CD14-positive monocyte (primary cell): Measurements from ENCODE around the gene PHLPP1. TPM values are rescaled to one million over a fixed set of nuclear protein-coding genes. Genes with fewer than 3 reads are reported as not detected.
A peak's percentile ranks its signal among the peaks of the same experiment; 100 is the strongest.

ENCODE experiments used
- DNase-seq, 3 donors: peaks; one replicate each; pipeline ENCODE4 v3.0.0-alpha.2; 2011 to 2022
- H2AFZ ChIP-seq: 2 replicates; pipeline ENCODE4 v1.6.0; 2012; ENCODE audit warnings: mild to moderate bottlenecking, low read depth, low read length, inconsistent platforms; ENCODE audit not compliant: insufficient read depth, poor library complexity, severe bottlenecking
- H3K27ac ChIP-seq, 2 donors: 1 replicate in 1 of 2; 2 replicates in 1 of 2; pipeline ENCODE4 v1.5.1; 2012 to 2013; ENCODE audit warnings: low read length in 2 of 2, control low read depth in 1 of 2, inconsistent platforms in 1 of 2, low read depth in 1 of 2, mild to moderate bottlenecking in 1 of 2
- H3K27me3 ChIP-seq, 2 donors: one replicate each; pipeline versions ENCODE4 v1.6.0 to v1.6.1; 2011 to 2013; ENCODE audit warnings: low read length in 2 of 2; ENCODE audit not compliant: control insufficient read depth in 2 of 2, insufficient read depth in 2 of 2
- H3K36me3 ChIP-seq, 2 donors: replicated peaks in 1 of 2; 1 replicate in 1 of 2; 2 replicates in 1 of 2; pipeline versions ENCODE4 v1.5.1 to v1.6.1; 2012 to 2013; ENCODE audit warnings: low read length in 2 of 2, control low read depth in 1 of 2, inconsistent platforms in 1 of 2, mild to moderate bottlenecking in 1 of 2; ENCODE audit not compliant: insufficient read depth in 2 of 2, control insufficient read depth in 1 of 2
- H3K4me1 ChIP-seq, 2 donors: 1 replicate in 1 of 2; 2 replicates in 1 of 2; pipeline versions ENCODE4 v1.5.1 to v1.6.1; 2012 to 2013; ENCODE audit warnings: low read length in 2 of 2, control low read depth in 1 of 2, inconsistent platforms in 1 of 2, mild to moderate bottlenecking in 1 of 2, moderate library complexity in 1 of 2; ENCODE audit not compliant: insufficient read depth in 2 of 2, control insufficient read depth in 1 of 2
- H3K4me2 ChIP-seq: replicated peaks from 2 replicates; pipeline ENCODE3; 2012; ENCODE audit warnings: low read length, moderate library complexity, mild to moderate bottlenecking; ENCODE audit not compliant: poor library complexity, severe bottlenecking; ENCODE audit errors: extremely low read depth
- H3K4me3 ChIP-seq, 3 experiments: fragments of 200-600 bp in 1 of 3; sonication (generic) in 1 of 3; replicated peaks in 1 of 3; 1 replicate in 2 of 3; 2 replicates in 1 of 3; pipeline ENCODE4 v1.5.1; 2011 to 2013; ENCODE audit warnings: low read length in 3 of 3, mild to moderate bottlenecking in 3 of 3, control low read depth in 2 of 3, low read depth in 2 of 3, inconsistent platforms in 1 of 3, moderate library complexity in 1 of 3
- H3K79me2 ChIP-seq: 2 replicates; pipeline ENCODE4 v1.6.0; 2012; ENCODE audit warnings: mild to moderate bottlenecking, control low read depth, inconsistent platforms, low read length, moderate library complexity; ENCODE audit not compliant: insufficient read depth
- H3K9ac ChIP-seq: 2 replicates; pipeline ENCODE4 v1.6.0; 2017; ENCODE audit warnings: low read length, mild to moderate bottlenecking; ENCODE audit not compliant: insufficient read depth, poor library complexity, severe bottlenecking
- H3K9me3 ChIP-seq, 2 donors: replicated peaks in 1 of 2; 1 replicate in 1 of 2; 2 replicates in 1 of 2; pipeline versions ENCODE4 v1.5.1 to v1.6.1; 2012 to 2013; ENCODE audit warnings: low read length in 2 of 2, control low read depth in 1 of 2; ENCODE audit not compliant: control insufficient read depth in 1 of 2, insufficient read depth in 1 of 2
- H4K20me1 ChIP-seq: 2 replicates; pipeline ENCODE4 v1.6.0; 2012; ENCODE audit warnings: mild to moderate bottlenecking, low read length, control low read depth, moderate library complexity; ENCODE audit not compliant: insufficient read depth
- H3K27ac Mint-ChIP-seq, 7 donors: one replicate each; pipeline ENCODE4 v1.8.0; 2020; ENCODE audit warnings: mild to moderate bottlenecking in 7 of 7, mixed read lengths in 7 of 7, moderate library complexity in 6 of 7, inconsistent platforms in 2 of 7
- H3K27me3 Mint-ChIP-seq, 3 donors: one replicate each; pipeline ENCODE4 v1.8.0; 2021 to 2022; ENCODE audit warnings: low read depth in 3 of 3, mild to moderate bottlenecking in 3 of 3, mixed read lengths in 3 of 3, moderate library complexity in 3 of 3, inconsistent platforms in 1 of 3
- H3K36me3 Mint-ChIP-seq, 2 donors: one replicate each; pipeline ENCODE4 v1.8.0; 2020; ENCODE audit warnings: mixed read lengths in 2 of 2, inconsistent platforms in 1 of 2, mild to moderate bottlenecking in 1 of 2
- H3K4me1 Mint-ChIP-seq: one replicate; pipeline ENCODE4 v1.8.0; 2020; ENCODE audit warnings: mild to moderate bottlenecking, mixed read lengths
- H3K4me3 Mint-ChIP-seq, 2 donors: one replicate each; pipeline ENCODE4 v1.8.0; 2020; ENCODE audit warnings: mild to moderate bottlenecking in 2 of 2, mixed read lengths in 2 of 2, moderate library complexity in 1 of 2
- H3K9me3 Mint-ChIP-seq, 7 donors: one replicate each; pipeline ENCODE4 v1.8.0; 2020 to 2022; ENCODE audit warnings: mixed read lengths in 7 of 7, mild to moderate bottlenecking in 6 of 7, moderate library complexity in 6 of 7, inconsistent platforms in 2 of 7
- WGBS: methylation state at CpG from one replicate; pipeline ENCODE4 v1.1.5; 2013; ENCODE audit warnings: missing lambda C conversion rate; ENCODE audit not compliant: insufficient coverage; 5-methylcytosine and 5-hydroxymethylcytosine counted together
- intact Hi-C, 2 donors: fragments of 100-400 bp; cut with micrococcal nuclease; formaldehyde crosslinking; loops; one replicate each; pipeline versions ENCODE4 v1.15.0 to v1.15.1; 2023
- polyA plus RNA-seq, 3 donors: library from polyadenylated mRNA; depleted of rRNA in 1 of 3; unstranded in 2 of 3; stranded (reverse) in 1 of 3; fragments of 300-500 nt in 2 of 3; fragments of >200 nt in 1 of 3; fragmentation: Illumina TruSeq in 2 of 3; gene quantifications; 1 replicate in 2 of 3; 2 replicates in 1 of 3; pipeline ENCODE4 v1.2.3, GENCODE V29; 2012 to 2021
- TF ChIP-seq, protein P1 (sequence below): fragments of 200-600 bp; IDR thresholded peaks from one replicate; pipeline ENCODE4 v1.8.0; 2022; ENCODE audit warnings: antibody characterized with exemption, mild to moderate bottlenecking

PHLPP1 gene
- polyA plus RNA-seq, 3 donors, result 0.04 to 2.0 (median 0.55) TPM

DNA sequence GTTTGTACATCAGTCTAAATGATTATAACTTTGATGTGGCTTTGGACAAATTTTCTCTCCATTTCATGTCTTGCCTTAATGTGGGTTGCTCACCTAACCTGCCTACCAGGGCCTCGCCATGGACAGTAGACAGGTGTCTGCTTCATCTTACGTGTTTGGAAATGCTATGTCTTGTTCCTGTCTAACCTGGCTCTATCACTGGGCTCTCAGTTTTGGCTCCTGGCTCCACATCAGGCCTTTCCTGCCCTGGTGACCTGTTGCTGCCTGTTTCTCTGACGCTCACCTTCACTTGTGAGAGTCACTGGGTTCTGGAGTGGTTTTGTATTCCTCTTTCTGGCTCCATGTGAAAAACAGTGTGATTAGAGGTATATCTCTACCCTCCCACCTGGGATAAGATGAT is 65.9 kb downstream of the PHLPP1 start:
- peaks cover 0 to 2% (median 2%) of the 10 kb centered on the region in 3 donors for H3K27me3 Mint-ChIP-seq
- 96% methylated on average over 2 of the region's 3 CpGs for WGBS
- Histone ChIP-seq H4K20me1 (peaks cover 5% of the 10 kb centered on the region), H2AFZ (no peak overlapping the region), H3K9ac (no peak overlapping the region), H3K4me1 (peaks cover 16 to 29% of the 10 kb centered on the region in 2 donors), H3K79me2 (peaks cover 41% of the 10 kb centered on the region), H3K36me3 (no peaks in the 10 kb centered on the region), H3K4me3 (no peak overlapping the region), H3K27ac (no peak overlapping the region), H3K27me3 (no peaks in the 10 kb centered on the region), H3K9me3 (no peaks in the 10 kb centered on the region), H3K4me2 (no peak overlapping the region)
- peaks cover 30% of the 10 kb centered on the region for H3K4me1 Mint-ChIP-seq
- H3K4me3 Mint-ChIP-seq, result no peak overlapping the region
- H3K27ac Mint-ChIP-seq, result peak overlapping the region in 1 of 7 donors; percentile 63
- intact Hi-C loops, result loop anchor here in 1 of 2 donors (10.0 kb wide), 1 partner anchor 66 kb away; the partner anchor contains the start of gene PHLPP1
- DNase-seq, result no peak
- TF ChIP-seq, protein P1, sequence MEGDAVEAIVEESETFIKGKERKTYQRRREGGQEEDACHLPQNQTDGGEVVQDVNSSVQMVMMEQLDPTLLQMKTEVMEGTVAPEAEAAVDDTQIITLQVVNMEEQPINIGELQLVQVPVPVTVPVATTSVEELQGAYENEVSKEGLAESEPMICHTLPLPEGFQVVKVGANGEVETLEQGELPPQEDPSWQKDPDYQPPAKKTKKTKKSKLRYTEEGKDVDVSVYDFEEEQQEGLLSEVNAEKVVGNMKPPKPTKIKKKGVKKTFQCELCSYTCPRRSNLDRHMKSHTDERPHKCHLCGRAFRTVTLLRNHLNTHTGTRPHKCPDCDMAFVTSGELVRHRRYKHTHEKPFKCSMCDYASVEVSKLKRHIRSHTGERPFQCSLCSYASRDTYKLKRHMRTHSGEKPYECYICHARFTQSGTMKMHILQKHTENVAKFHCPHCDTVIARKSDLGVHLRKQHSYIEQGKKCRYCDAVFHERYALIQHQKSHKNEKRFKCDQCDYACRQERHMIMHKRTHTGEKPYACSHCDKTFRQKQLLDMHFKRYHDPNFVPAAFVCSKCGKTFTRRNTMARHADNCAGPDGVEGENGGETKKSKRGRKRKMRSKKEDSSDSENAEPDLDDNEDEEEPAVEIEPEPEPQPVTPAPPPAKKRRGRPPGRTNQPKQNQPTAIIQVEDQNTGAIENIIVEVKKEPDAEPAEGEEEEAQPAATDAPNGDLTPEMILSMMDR, result no peak
- H3K36me3 Mint-ChIP-seq, result peaks cover 0 to 2% of the 10 kb centered on the region in 2 donors
- H3K9me3 Mint-ChIP-seq, result no peaks in the 10 kb centered on the region

DNA sequence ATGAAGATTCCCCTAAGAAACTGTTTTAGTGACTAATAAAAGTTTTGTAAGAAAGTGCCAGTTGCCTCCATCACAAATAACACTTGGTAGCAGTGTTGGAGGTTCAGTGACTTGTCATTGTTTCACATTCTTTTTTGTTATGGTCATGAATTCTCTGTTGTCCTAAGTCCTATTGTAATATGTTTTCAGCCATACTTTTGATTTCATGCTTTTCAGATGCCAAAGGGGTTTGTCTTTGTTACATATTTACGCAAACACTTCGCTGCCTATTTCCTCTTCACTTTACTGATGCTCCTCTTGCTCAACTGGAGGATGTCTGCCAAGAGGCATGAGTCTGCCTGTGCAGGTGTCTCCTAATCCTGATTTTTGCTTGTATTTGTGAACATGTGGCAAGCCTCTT is 66.6 kb downstream of the PHLPP1 start:
- H3K4me1 Mint-ChIP-seq, result peaks cover 30% of the 10 kb centered on the region
- no peaks in the 10 kb centered on the region for H3K9me3 Mint-ChIP-seq
- peaks cover 0 to 2% of the 10 kb centered on the region in 2 donors for H3K36me3 Mint-ChIP-seq

More for the DNA sequence above, 66.6 kb downstream of the PHLPP1 start:
- H3K9ac ChIP-seq, result no peak overlapping the region
- WGBS, result 0% methylated on average over 2 of the region's 2 CpGs
- TF ChIP-seq, protein P1, result no peak
- no peaks in the 10 kb centered on the region for H3K36me3 ChIP-seq
- Mint-ChIP-seq H3K4me3 (peak overlapping the region; percentile 23 to 34), H3K27me3 (peaks cover 0 to 2% (median 2%) of the 10 kb centered on the region in 3 donors), H3K27ac (peak overlapping the region in 4 of 7 donors; percentile 25 to 90 (median 82))
- H3K79me2 ChIP-seq, result peaks cover 42% of the 10 kb centered on the region
- no peak overlapping the region for H3K4me3 ChIP-seq
- peaks cover 16 to 29% of the 10 kb centered on the region in 2 donors for H3K4me1 ChIP-seq
- H2AFZ ChIP-seq, result no peak overlapping the region
- DNase-seq, result peak; percentile 12 to 57 (median 32)
- H3K27ac ChIP-seq, result no peak overlapping the region
- H3K27me3 ChIP-seq, result no peaks in the 10 kb centered on the region
- peaks cover 5% of the 10 kb centered on the region for H4K20me1 ChIP-seq
- H3K4me2 ChIP-seq, result no peak overlapping the region
- no peaks in the 10 kb centered on the region for H3K9me3 ChIP-seq
- intact Hi-C loops, result loop anchor here in 1 of 2 donors (10.0 kb wide), 1 partner anchor 67 kb away; the partner anchor contains the start of gene PHLPP1
